HepG2 (cell line): ENCODE measurements around the gene PPP1R1B. TPM values are rescaled to one million over a fixed set of nuclear protein-coding genes. Genes with fewer than 3 reads are reported as not detected.

Experiments
- CHD2 ChIP-seq: IDR thresholded peaks from 2 replicates; pipeline ENCODE4 v1.6.1; 2011; ENCODE audit warnings: low read depth, low read length, improper control_type of control experiment
- CHD4 ChIP-seq: fragments of 200-600 bp; sonication (generic); IDR thresholded peaks from 2 replicates; pipeline ENCODE4 v1.7.0; 2017; ENCODE audit warnings: mild to moderate bottlenecking, low read length, borderline replicate concordance
- DMAP1 ChIP-seq: IDR thresholded peaks from 2 replicates; pipeline ENCODE4 v1.6.1; 2016
- FOXK2 ChIP-seq: fragments of 450-650 bp; IDR thresholded peaks from 2 replicates; pipeline ENCODE4 v1.6.1; 2016
- KLF15 ChIP-seq: sonication (generic); formaldehyde crosslinking; IDR thresholded peaks from 2 replicates; pipeline ENCODE4 v1.8.1; 2023; ENCODE audit warnings: borderline replicate concordance, mild to moderate bottlenecking, inconsistent platforms, missing genetic modification reagents, mixed read lengths
- NFKB2 ChIP-seq: sonication (generic); formaldehyde crosslinking; IDR thresholded peaks from 2 replicates; pipeline ENCODE4 v1.4.0; 2020; ENCODE audit warnings: missing genetic modification reagents, borderline replicate concordance
- PAX8 ChIP-seq: sonication (generic); formaldehyde crosslinking; IDR thresholded peaks from 2 replicates; pipeline ENCODE4 v1.8.0; 2022; ENCODE audit warnings: mild to moderate bottlenecking, missing genetic modification reagents, borderline replicate concordance
- PCBP1 ChIP-seq: fragments of 200-400 bp; formaldehyde crosslinking; IDR thresholded peaks from 2 replicates; pipeline ENCODE4 v1.6.1; 2017; ENCODE audit warnings: mild to moderate bottlenecking, low read depth, low read length, borderline replicate concordance
- PCBP2 ChIP-seq: fragments of 200-400 bp; formaldehyde crosslinking; optimal IDR thresholded peaks from 2 replicates; pipeline ENCODE3; 2018; ENCODE audit warnings: low read length, low read depth; ENCODE audit not compliant: poor library complexity, severe bottlenecking
- ZBTB21 ChIP-seq: sonication (generic); formaldehyde crosslinking; IDR thresholded peaks from 2 replicates; pipeline ENCODE4 v1.4.0; 2020; ENCODE audit warnings: missing genetic modification reagents
- ZBTB33 ChIP-seq: sonication (generic); formaldehyde crosslinking; IDR thresholded peaks from 2 replicates; pipeline ENCODE4 v1.4.0; 2020; ENCODE audit warnings: missing genetic modification reagents
- ZNF274 ChIP-seq: sonication (generic); formaldehyde crosslinking; IDR thresholded peaks from 2 replicates; pipeline ENCODE4 v1.5.1; 2020; ENCODE audit warnings: mild to moderate bottlenecking, missing genetic modification reagents
- ZNF318 ChIP-seq: sonication (generic); formaldehyde crosslinking; IDR thresholded peaks from 2 replicates; pipeline ENCODE4 v1.4.0; 2020; ENCODE audit warnings: mild to moderate bottlenecking, missing genetic modification reagents
- ZNF484 ChIP-seq: sonication (generic); formaldehyde crosslinking; IDR thresholded peaks from 2 replicates; pipeline ENCODE4 v1.5.1; 2020; ENCODE audit warnings: mild to moderate bottlenecking, low read depth, missing genetic modification reagents, borderline replicate concordance
- ZNF558 ChIP-seq: sonication (generic); formaldehyde crosslinking; IDR thresholded peaks from 2 replicates; pipeline ENCODE4 v1.9.0; 2022; ENCODE audit warnings: mild to moderate bottlenecking, missing genetic modification reagents, borderline replicate concordance
- ZNF644 ChIP-seq: IDR thresholded peaks from 2 replicates; pipeline ENCODE4 v1.6.1; 2016; ENCODE audit warnings: low read depth
- ZNF652 ChIP-seq: IDR thresholded peaks from 2 replicates; pipeline ENCODE4 v1.6.1; 2016; ENCODE audit warnings: low read depth, borderline replicate concordance
- ZNF780A ChIP-seq: sonication (generic); formaldehyde crosslinking; IDR thresholded peaks from 2 replicates; pipeline ENCODE4 v1.8.0; 2022; ENCODE audit warnings: mild to moderate bottlenecking, missing genetic modification reagents, moderate library complexity
- polyA plus RNA-seq, 8 experiments: library from polyadenylated mRNA; depleted of rRNA in 3 of 8; stranded (reverse) in 7 of 8; unstranded in 1 of 8; fragments of >200 nt; fragmentation: Illumina TruSeq in 4 of 8; extraction: Trizol in 4 of 8; gene quantifications; 2 replicates each; pipeline versions ENCODE4 v1.2.1 to v1.2.3, GENCODE V29; 2011 to 2016; ENCODE audit warnings: low read depth in 4 of 8, missing spikeins in 1 of 8, mixed read lengths in 1 of 8; ENCODE audit not compliant: insufficient read depth in 1 of 8
- total RNA-seq, 5 experiments: library from RNA; depleted of rRNA; stranded (reverse); fragments of >200 nt; fragmentation: Illumina TruSeq; extraction: Trizol; gene quantifications; 2 replicates each; pipeline ENCODE4 v1.2.3, GENCODE V29; 2016; ENCODE audit warnings: low read depth in 1 of 5

PPP1R1B gene
- total and polyA plus RNA-seq, 2 of the 13 experiments (the other 11 are each of a cell fraction or from before 2014, with no cell fraction given): 0.08 TPM; not detected in 1

GRCh38 chr17:39623356-39623950 lies 3.3 kb upstream of the PPP1R1B start (continued):
- TF ChIP-seq ZNF318 (0 out of 2 replicates have a peak, but pooled peaks have one; percentile 44), ZNF780A (no peak), CHD2 (no peak), PCBP1 (0 out of 2 replicates have a peak, but pooled peaks have one; percentile 46), NFKB2 (CRISPR knock-in tag) (no peak; the same call in 1 of the 2 replicates), ZNF652 (CRISPR knock-in tag) (no peak), ZNF558 (CRISPR knock-in tag) (no peak), ZNF274 (CRISPR knock-in tag) (no peak), ZNF484 (CRISPR knock-in tag) (no peak), DMAP1 (CRISPR knock-in tag) (no peak), CHD4 (no peak), PCBP2 (no peak), PAX8 (CRISPR knock-in tag) (no peak), KLF15 (CRISPR knock-in tag) (no peak), FOXK2 (no peak), ZBTB33 (CRISPR knock-in tag) (no peak), ZBTB21 (no peak), ZNF644 (no peak)
